NCI-H82 (cell line): ENCODE measurements around the gene SLC38A4.
"Not testable (repeated sequence)": the region's sequence is repeated elsewhere in the genome, so short reads cannot be mapped to it uniquely, and the experiment has no call there.

Source experiments
- DNase-seq: peaks from one replicate; lab custom pipeline; 2025; lab: John Stamatoyannopoulos, UW

The SLC38A4 gene, protein sequence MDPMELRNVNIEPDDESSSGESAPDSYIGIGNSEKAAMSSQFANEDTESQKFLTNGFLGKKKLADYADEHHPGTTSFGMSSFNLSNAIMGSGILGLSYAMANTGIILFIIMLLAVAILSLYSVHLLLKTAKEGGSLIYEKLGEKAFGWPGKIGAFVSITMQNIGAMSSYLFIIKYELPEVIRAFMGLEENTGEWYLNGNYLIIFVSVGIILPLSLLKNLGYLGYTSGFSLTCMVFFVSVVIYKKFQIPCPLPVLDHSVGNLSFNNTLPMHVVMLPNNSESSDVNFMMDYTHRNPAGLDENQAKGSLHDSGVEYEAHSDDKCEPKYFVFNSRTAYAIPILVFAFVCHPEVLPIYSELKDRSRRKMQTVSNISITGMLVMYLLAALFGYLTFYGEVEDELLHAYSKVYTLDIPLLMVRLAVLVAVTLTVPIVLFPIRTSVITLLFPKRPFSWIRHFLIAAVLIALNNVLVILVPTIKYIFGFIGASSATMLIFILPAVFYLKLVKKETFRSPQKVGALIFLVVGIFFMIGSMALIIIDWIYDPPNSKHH

DNA sequence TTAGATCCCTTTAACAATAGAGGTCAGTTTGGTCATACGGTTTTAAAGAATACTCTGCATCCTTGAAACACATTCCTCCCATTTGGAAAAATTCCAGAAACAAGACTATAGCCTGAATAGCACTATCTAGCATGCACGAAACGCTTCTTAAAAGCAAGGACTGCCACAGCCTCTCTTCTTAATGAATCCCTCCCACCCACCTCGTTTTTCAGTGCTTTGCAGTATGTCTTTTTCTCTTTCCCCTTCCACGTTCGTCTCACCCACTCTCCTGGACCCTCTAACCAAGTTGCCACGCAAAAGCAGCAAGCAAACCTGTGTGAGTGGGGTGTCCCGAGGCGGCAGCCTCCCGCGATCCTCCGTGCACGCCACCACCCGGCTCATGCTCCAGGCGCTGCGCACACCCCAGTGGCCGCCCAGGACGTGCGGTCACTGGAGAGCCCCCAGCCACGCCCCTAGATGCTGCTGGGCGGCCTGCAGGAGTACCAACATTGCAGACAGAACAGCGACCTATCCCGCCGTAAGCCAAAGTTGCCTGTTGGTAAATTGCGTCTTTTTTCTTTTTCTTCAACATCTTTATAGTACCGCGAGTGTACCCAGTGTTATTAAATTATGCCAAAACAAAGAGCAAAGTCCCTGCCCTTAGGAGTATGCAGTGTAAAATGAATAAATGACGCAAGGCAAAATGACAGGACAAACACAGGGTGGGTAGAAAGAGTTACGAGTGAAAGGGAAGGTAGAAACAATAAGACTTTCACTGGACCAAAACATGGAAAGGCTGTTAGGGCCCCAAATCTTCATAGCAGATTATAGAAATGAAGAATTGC lies at the start of gene SLC38A4:
Gene SLC38A4, minus strand, starts transcription at position 407 of the 824 bp plus-strand sequence. CDS start 32,926 bp downstream, outside the sequence.
- no peak for DNase-seq

DNA sequence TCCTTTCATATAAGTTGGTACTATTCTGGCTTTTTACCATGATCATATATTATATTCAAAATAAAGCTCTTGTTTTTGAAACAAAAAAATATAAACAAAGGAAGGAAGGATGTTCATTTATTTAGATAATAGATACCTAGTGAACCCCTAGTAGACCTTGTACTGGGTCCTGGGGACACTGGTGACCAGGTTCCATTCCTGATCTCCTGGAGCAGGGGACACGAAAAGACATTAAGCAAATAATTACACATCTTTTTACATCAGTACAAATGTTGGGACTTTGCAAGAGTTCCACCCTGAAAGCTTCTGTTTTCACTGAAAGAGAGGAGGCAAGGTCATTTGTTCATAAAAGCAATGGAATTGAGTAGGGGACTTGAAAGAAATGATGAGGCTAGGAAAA lies 49.3 kb upstream of the SLC38A4 start:
- no peak for DNase-seq

DNA sequence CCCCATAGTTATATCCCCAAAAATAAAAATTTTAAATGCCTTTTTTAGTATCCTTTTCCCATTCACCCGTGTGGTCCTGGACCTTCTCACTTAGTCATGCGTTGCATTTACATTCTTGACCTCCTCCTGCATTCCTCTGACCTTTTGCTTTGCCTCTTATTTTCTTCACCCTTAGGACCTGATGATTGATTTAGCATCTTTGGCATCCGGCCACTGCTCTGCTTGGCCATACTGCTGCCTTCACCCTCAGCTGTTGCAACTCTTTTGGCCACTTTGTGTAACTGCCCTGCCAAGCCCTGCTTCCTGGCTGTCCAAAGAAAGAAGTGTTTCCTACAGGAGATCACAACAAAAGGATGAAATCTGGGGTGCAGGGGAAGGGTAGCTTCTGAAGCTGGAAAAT lies 48.8 kb upstream of the SLC38A4 start:
- no peak for DNase-seq

DNA sequence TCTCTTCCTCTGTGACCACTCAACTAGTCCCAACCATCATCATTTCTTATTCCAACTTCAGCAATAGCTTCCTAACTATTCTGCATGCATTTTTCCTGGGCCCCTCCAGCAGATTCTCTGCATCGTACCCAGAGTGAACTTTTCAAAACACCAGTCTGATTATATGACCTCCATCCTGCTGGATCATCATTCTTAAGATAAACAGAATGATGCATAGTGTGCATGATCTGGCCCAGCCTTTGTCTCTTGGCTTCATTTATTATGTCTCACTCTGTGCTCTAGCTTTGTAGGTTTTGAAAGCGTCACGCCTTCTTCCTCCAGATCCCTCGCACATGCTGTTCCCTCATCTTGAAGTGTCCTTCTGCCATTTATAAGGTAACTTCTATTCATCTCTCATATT lies 46.3 kb upstream of the SLC38A4 start:
- no peak for DNase-seq

DNA sequence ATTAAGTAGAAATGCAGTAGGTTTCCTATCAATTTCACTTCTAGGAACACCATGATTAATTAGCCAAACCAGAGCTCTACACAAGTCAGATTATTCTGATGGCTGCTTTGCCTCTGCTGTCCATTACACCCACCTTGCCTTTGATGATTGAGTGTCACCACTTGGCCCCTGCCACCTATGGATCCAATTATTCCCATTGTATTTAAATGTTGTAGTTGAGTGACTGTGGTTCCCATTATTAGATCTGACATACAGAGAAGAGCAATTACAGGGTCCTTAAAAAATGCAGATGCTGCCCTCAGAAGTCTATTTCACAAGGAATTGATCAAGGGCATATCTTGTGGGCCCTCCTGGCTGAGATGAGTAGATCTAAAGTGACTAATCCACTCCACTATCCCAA lies 39.5 kb upstream of the SLC38A4 start:
- no peak for DNase-seq

DNA sequence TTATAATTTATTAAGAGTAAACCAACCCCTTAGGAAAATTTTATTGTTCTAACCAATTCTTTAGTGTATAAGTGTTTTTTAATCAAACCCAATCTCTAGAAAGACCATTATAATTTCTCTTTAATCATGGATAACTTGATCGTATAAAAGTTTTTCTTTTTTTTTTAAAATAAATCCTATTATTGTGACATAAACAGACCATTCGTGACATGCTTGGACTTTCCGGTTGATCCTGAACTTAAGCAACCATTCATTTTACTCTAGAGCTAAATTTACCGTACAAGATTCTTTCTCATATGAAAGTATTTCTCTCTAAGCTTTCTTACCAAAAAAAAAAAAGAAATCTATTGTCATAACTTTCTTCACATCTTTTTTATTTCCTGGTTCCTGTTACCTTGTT lies 32.6 kb upstream of the SLC38A4 start:
- peak; percentile 4 for DNase-seq

DNA sequence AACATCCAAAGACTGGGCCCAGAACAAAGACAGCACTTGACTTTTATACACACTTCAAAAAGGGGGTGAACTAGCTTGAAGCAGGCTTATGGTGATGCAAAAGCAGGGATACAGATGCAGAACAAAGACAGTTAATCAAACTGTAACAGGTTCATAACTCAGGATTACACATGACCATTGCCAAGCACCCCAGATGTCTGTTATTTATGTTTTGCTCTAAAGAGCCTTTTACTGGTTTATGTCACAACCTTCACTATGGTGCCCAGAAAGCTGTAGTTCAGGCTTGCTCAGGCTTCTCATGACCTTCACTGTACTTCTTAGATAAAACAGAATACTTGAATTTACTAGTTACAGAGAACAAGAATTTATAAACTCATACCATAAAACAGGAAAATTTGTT lies 31.7 kb upstream of the SLC38A4 start:
- no peak for DNase-seq

DNA sequence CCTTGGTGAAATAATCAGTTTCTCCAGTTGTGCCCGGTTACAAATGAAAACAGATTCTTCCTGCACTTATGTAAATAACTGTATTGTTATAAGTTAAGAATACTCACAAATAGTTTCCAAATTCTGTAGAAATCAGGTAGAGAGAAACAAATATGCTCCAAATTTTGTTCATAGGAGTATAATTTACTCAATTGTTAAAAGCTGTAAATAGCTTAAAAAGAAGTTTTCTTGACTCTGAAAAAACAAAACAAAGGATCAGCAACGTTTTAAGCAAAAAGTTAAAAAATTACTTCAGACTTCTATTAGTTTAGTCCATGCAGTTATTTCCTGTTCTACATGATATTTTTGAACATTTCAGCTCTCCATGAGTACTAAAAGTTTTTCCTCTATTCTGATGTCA lies 30.0 kb upstream of the SLC38A4 start:
- DNase-seq, result no peak

DNA sequence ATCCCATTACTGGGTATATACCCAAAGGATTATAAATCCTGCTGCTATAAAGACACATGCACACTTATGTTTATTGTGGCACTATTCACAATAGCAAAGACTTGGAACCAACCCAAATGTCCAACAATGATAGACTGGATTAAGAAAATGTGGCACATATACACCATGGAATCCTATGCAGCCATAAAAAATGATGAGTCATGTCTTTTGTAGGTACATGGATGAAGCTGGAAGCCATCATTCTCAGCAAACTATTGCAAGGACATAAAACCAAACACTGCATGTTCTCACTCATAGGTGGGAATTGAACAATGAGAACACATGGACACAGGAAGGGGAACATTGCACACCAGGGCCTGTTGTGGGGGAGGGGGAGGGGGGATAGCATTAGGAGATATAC lies 28.4 kb upstream of the SLC38A4 start:
- not testable (repeated sequence) for DNase-seq

DNA sequence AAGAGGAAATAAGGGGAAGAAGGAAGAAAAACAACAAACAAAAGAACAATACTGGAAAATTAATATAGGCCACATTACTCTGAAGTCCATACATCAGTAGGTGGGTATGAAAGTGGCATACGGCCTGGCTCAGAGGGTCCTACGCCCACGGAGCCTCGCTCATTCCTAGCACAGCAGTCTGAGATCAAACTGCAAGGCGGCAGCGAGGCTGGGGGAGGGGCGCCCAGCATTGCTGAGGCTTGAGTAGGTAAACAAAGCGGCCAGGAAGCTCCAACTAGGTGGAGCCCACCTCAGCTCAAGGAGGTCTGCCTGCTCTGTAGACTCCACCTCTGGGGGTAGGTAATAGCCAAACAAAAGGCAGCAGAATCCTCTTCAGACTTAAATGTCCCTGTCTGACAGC lies 23.0 kb upstream of the SLC38A4 start:
- DNase-seq, result not testable (repeated sequence)

DNA sequence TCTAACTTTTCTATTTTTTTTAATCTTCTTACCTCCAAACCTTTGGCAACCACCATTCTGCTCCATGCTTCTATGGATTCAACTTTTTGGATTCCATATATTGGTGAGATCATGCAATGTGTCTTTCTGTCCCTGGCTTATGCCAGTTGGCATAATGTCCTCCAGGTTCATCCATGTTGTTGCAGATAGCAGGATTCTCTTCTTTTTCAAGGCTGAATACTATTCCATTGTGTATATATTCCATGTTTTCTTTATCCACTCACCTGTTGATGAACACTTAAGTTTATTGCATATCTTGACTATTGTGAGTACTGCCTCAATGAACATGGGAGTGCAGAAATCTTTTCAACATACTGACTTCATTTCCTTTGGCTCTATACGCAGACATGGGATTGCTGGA lies 21.2 kb upstream of the SLC38A4 start:
- no peak for DNase-seq

DNA sequence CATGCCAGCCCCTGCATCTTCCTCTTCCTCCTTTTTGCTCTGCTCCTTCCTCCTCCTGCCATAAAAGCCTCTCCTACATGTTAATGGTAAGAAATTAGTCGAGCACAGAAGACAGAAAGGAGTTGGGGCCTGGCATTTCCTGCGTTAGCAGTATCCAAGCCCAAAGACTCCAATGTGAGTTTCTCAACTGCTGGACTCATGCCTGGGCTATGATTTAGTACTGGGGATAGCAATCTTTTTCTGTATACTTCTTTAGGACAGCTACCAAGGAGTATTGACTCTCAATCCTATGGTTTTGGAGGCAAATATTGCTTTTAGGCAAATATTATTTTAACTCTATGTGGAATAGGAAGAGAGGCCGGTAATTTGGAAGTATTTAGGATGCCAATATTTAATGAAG lies 18.0 kb upstream of the SLC38A4 start:
- no peak for DNase-seq

DNA sequence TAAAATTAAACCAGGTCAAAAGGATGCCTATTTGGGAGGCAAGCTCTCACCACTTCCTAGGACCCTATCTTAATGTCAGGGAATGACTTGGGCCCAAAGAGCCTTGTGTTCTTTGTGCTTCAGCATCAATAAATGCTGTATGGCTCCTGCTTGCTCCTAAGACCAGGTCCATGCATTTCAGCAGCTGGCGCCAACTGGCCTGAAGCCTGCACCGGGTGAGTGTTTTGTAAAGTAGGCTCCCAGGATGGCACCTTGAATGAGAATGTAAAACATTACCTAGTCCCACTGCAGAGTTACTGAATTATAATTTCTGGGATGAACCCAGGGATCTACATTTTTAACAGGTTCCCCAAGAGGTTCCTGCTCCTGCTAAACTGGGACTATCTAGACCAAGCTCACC lies 16.1 kb upstream of the SLC38A4 start:
- no peak for DNase-seq

DNA sequence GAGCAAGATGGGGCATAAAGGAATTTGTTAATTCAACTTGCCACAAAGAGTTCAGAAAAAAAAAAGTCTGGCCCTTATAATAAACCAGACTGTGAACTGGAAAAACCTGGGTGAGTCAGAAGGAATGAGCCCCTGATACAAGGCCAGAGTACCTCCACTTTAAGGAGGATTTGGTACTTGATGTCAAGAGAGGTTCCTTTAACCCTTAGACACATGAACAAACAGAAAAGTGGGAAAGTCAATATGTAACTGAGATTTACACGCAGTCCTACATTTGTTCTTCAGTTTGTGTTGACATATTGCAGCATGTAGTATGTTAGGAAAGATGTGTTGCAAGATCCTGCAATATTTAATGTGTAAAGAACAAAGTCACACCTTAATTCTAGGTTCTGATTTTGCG lies 14.2 kb upstream of the SLC38A4 start:
- no peak for DNase-seq

DNA sequence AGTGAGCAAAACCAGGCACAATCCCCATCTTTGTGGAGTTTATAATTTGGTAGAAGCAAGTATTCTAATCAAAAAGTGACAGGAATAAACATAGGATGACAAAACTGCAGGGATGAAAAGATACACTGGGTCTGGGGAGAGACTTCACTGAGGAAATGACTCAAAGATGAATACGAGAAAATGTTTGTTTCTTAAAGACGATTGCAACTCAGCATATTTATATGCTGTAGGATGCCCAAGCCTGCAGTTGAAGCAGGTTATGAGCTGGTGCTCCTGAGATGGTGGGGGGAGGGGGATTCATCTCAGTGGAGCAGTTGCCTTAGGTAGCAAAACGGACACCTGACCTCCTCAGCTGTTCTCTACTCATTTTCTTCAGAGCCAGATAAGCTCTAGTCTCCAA lies 13.4 kb upstream of the SLC38A4 start:
- DNase-seq, result no peak

DNA sequence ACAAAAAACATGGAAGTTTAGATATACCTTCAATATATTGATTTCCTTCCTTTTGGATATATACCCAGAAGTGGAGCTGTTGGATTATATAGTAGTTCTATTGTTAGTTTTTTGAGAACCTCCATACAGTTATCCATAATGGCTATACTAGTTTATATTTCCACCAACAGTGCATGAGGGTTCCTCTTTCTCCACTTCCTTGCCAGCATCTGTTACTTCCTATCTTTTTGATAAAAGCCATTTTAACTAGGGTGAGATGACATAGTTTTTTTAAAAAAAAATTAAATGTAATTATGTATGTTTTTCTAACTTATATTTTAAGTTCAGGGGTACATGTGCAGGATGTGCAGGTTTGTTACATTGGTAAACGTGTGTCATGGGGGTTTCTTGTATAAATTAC lies 10.0 kb upstream of the SLC38A4 start:
- no peak for DNase-seq

DNA sequence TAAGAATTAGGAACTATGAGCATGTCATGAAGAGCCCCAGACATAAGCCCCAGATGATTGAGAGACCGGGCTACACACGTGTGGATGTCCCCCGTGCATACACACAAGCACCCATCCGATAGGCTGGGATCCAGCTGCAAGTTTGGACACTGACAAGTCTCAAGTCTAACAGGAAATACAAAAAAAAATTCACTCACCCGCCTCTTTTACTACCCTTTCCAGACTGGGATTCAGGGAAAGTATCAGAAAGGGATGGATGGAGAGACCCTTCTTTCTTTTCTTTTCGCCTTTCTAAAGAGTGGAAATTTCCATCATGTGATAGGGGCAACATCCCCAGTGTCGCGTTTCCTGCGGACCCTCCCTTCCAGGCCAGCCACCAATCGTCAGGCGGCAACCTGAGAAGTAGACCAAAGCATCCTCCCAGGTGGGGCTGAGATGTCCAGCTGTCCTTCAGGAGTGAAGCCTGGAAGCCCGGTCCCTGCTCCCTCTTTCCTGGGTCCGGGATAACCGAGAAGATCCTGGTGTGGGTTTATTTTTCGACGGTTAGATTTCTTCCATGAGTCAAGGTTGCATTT lies 6.4 kb upstream of the SLC38A4 start:
- DNase-seq, result no peak

DNA sequence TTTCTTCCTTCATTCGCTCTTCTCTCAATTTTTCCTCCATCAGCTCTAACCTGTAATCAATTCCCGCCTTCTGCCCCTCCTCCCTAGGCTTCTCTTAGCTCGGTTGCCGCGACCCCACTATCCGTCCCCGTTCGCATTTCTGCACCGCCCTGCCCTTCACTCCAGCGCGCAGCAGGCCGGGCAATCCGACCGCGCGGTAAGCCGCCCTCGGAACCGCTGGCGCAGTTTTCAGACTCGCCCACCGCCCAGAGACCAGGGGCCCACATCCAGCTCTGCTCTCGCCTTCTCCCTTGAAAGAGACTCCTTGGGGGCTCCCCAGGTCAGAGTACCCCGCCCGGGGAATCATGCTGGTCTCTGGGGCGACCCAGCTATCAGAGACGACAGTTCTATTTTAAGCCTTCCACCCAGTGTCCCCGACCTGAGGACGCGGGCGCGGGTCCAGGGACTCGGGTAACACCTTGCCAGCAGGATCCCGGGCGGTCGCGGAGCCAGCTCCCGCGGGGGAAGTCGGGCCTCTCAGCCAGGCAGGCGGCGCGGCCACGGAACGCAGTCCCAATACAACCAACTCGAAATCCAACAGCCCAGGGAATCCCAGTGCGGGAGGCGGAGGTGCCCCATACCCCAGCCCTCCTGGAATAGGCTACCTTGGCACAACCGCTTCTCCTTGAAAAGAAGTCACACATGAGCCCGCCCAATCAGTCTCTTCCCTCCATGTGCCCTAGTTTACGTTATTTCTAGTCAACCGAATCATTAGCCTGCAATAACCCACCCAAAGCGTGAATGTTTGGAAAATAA lies 5.7 kb upstream of the SLC38A4 start:
- DNase-seq, result peak; percentile 5

DNA sequence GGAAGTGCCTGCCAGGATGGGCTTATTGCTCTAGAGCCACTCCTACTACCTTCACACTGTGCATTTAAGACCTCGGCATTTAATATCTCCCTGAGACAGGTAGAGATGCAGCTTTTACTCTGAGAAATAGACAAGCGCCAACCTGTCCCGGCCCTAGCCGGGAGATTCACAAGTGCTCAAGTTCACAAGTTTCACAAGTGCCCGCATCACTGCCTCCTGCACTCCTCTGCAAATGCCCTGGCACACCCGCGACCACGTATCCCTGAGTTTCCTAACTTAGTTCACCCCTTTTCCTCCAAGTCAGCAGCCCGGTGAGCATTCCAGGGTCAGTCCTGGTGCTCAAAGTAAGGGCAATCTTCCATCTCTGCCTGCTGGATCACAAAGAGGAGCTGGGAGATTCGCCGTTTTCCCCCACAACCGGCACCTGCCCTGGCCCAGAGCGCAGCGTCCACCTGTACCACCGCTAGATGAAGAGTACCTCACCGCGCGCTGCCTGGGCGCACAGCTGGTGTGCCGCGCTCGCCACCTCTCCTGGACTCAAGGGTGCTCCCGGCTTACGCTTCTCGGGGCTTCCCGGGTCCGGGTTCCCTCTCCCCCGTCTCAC lies 5.0 kb upstream of the SLC38A4 start:
- DNase-seq, result peak; percentile 17

DNA sequence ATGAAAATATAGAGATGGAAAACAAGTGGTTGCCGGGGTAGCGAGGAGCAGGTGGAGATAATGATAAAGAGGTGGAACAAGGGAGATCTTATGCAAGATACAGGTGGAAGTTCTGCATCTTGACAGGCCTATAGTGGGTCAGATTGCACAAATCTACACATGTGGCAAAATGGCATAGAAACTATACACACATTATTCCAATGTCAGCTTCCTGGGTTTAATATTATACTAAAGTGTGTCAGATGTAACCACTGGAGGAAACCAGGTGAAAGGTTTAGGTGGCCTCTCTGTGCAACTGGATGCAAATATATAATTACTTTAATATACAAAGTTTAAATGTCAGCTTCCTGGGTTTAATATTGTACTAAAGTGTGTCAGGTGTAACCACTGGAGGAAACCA lies 1.1 kb downstream of the SLC38A4 start:
- no peak for DNase-seq

DNA sequence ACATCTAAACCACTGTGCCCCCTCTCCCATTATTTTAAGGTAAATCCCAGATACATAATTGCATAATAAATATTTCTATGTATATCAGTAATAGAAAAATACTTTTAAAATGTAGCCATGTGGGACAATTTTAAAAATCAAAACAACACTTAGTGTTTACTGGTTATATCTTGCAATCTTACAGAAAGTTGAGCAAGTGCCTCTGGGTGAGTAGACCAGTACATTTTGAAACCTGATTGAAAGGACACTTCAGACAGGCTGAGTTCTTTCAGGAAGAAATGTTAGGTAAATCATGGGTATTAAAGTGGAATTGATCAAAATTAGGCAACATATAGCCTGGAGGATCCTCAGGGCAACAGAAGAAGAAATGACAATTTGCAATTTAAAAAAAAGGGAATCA lies 7.2 kb downstream of the SLC38A4 start:
- no peak for DNase-seq
